CD14-positive monocyte (primary cell): ENCODE data around the gene RAB7B. TPM values are rescaled to one million over a fixed set of nuclear protein-coding genes. Genes with fewer than 3 reads are reported as not detected.

Source experiments
- DNase-seq, 3 donors: peaks; one replicate each; pipeline ENCODE4 v3.0.0-alpha.2; 2011 to 2022
- H2AFZ ChIP-seq: 2 replicates; pipeline ENCODE4 v1.6.0; 2012; ENCODE audit warnings: mild to moderate bottlenecking, low read depth, low read length, inconsistent platforms; ENCODE audit not compliant: insufficient read depth, poor library complexity, severe bottlenecking
- H3K27ac ChIP-seq, 2 donors: 1 replicate in 1 of 2; 2 replicates in 1 of 2; pipeline ENCODE4 v1.5.1; 2012 to 2013; ENCODE audit warnings: low read length in 2 of 2, control low read depth in 1 of 2, inconsistent platforms in 1 of 2, low read depth in 1 of 2, mild to moderate bottlenecking in 1 of 2
- H3K27me3 ChIP-seq, 2 donors: one replicate each; pipeline versions ENCODE4 v1.6.0 to v1.6.1; 2011 to 2013; ENCODE audit warnings: low read length in 2 of 2; ENCODE audit not compliant: control insufficient read depth in 2 of 2, insufficient read depth in 2 of 2
- H3K36me3 ChIP-seq, 2 donors: replicated peaks in 1 of 2; 1 replicate in 1 of 2; 2 replicates in 1 of 2; pipeline versions ENCODE4 v1.5.1 to v1.6.1; 2012 to 2013; ENCODE audit warnings: low read length in 2 of 2, control low read depth in 1 of 2, inconsistent platforms in 1 of 2, mild to moderate bottlenecking in 1 of 2; ENCODE audit not compliant: insufficient read depth in 2 of 2, control insufficient read depth in 1 of 2
- H3K4me1 ChIP-seq, 2 donors: 1 replicate in 1 of 2; 2 replicates in 1 of 2; pipeline versions ENCODE4 v1.5.1 to v1.6.1; 2012 to 2013; ENCODE audit warnings: low read length in 2 of 2, control low read depth in 1 of 2, inconsistent platforms in 1 of 2, mild to moderate bottlenecking in 1 of 2, moderate library complexity in 1 of 2; ENCODE audit not compliant: insufficient read depth in 2 of 2, control insufficient read depth in 1 of 2
- H3K4me2 ChIP-seq: replicated peaks from 2 replicates; pipeline ENCODE3; 2012; ENCODE audit warnings: low read length, moderate library complexity, mild to moderate bottlenecking; ENCODE audit not compliant: poor library complexity, severe bottlenecking; ENCODE audit errors: extremely low read depth
- H3K4me3 ChIP-seq, 3 experiments: fragments of 200-600 bp in 1 of 3; sonication (generic) in 1 of 3; replicated peaks in 1 of 3; 1 replicate in 2 of 3; 2 replicates in 1 of 3; pipeline ENCODE4 v1.5.1; 2011 to 2013; ENCODE audit warnings: low read length in 3 of 3, mild to moderate bottlenecking in 3 of 3, control low read depth in 2 of 3, low read depth in 2 of 3, inconsistent platforms in 1 of 3, moderate library complexity in 1 of 3
- H3K79me2 ChIP-seq: 2 replicates; pipeline ENCODE4 v1.6.0; 2012; ENCODE audit warnings: mild to moderate bottlenecking, control low read depth, inconsistent platforms, low read length, moderate library complexity; ENCODE audit not compliant: insufficient read depth
- H3K9ac ChIP-seq: 2 replicates; pipeline ENCODE4 v1.6.0; 2017; ENCODE audit warnings: low read length, mild to moderate bottlenecking; ENCODE audit not compliant: insufficient read depth, poor library complexity, severe bottlenecking
- H3K9me3 ChIP-seq, 2 donors: replicated peaks in 1 of 2; 1 replicate in 1 of 2; 2 replicates in 1 of 2; pipeline versions ENCODE4 v1.5.1 to v1.6.1; 2012 to 2013; ENCODE audit warnings: low read length in 2 of 2, control low read depth in 1 of 2; ENCODE audit not compliant: control insufficient read depth in 1 of 2, insufficient read depth in 1 of 2
- H4K20me1 ChIP-seq: 2 replicates; pipeline ENCODE4 v1.6.0; 2012; ENCODE audit warnings: mild to moderate bottlenecking, low read length, control low read depth, moderate library complexity; ENCODE audit not compliant: insufficient read depth
- H3K27ac Mint-ChIP-seq, 7 donors: one replicate each; pipeline ENCODE4 v1.8.0; 2020; ENCODE audit warnings: mild to moderate bottlenecking in 7 of 7, mixed read lengths in 7 of 7, moderate library complexity in 6 of 7, inconsistent platforms in 2 of 7
- H3K27me3 Mint-ChIP-seq, 3 donors: one replicate each; pipeline ENCODE4 v1.8.0; 2021 to 2022; ENCODE audit warnings: low read depth in 3 of 3, mild to moderate bottlenecking in 3 of 3, mixed read lengths in 3 of 3, moderate library complexity in 3 of 3, inconsistent platforms in 1 of 3
- H3K36me3 Mint-ChIP-seq, 2 donors: one replicate each; pipeline ENCODE4 v1.8.0; 2020; ENCODE audit warnings: mixed read lengths in 2 of 2, inconsistent platforms in 1 of 2, mild to moderate bottlenecking in 1 of 2
- H3K4me1 Mint-ChIP-seq: one replicate; pipeline ENCODE4 v1.8.0; 2020; ENCODE audit warnings: mild to moderate bottlenecking, mixed read lengths
- H3K4me3 Mint-ChIP-seq, 2 donors: one replicate each; pipeline ENCODE4 v1.8.0; 2020; ENCODE audit warnings: mild to moderate bottlenecking in 2 of 2, mixed read lengths in 2 of 2, moderate library complexity in 1 of 2
- H3K9me3 Mint-ChIP-seq, 7 donors: one replicate each; pipeline ENCODE4 v1.8.0; 2020 to 2022; ENCODE audit warnings: mixed read lengths in 7 of 7, mild to moderate bottlenecking in 6 of 7, moderate library complexity in 6 of 7, inconsistent platforms in 2 of 7
- CTCF ChIP-seq: fragments of 200-600 bp; IDR thresholded peaks from one replicate; pipeline ENCODE4 v1.8.0; 2022; ENCODE audit warnings: antibody characterized with exemption, mild to moderate bottlenecking
- WGBS: methylation state at CpG from one replicate; pipeline ENCODE4 v1.1.5; 2013; ENCODE audit warnings: missing lambda C conversion rate; ENCODE audit not compliant: insufficient coverage; 5-methylcytosine and 5-hydroxymethylcytosine counted together
- intact Hi-C, 2 donors: fragments of 100-400 bp; cut with micrococcal nuclease; formaldehyde crosslinking; loops; one replicate each; pipeline versions ENCODE4 v1.15.0 to v1.15.1; 2023
- polyA plus RNA-seq, 3 donors: library from polyadenylated mRNA; depleted of rRNA in 1 of 3; unstranded in 2 of 3; stranded (reverse) in 1 of 3; fragments of 300-500 nt in 2 of 3; fragments of >200 nt in 1 of 3; fragmentation: Illumina TruSeq in 2 of 3; gene quantifications; 1 replicate in 2 of 3; 2 replicates in 1 of 3; pipeline ENCODE4 v1.2.3, GENCODE V29; 2012 to 2021

Gene RAB7B
- polyA plus RNA-seq, 3 donors, result 0.41 to 0.52 (median 0.47) TPM

- Mint-ChIP-seq H3K27ac (no peak overlapping the region), H3K4me1 (peaks cover 11% of the 10 kb centered on the region), H3K4me3 (no peak overlapping the region), H3K27me3 (peaks cover 0 to 3% (median 0%) of the 10 kb centered on the region in 3 donors), H3K9me3 (no peaks in the 10 kb centered on the region), H3K36me3 (peaks cover 0 to 13% of the 10 kb centered on the region in 2 donors)
- H3K4me3 ChIP-seq, result no peak overlapping the region
- H4K20me1 ChIP-seq, result no peaks in the 10 kb centered on the region
- WGBS, result 100% methylated on average over 2 of the region's 5 CpGs
- peak overlapping the region; percentile 17 for H2AFZ ChIP-seq
- no peaks in the 10 kb centered on the region for H3K4me1 ChIP-seq
- no peak overlapping the region for H3K27ac ChIP-seq
- no peaks in the 10 kb centered on the region for H3K79me2 ChIP-seq
- intact Hi-C loops, result loop anchor here in 1 of 2 donors (10.0 kb wide), 1 partner anchor 45 kb away; no protein-coding TSS in a partner anchor
- no peaks in the 10 kb centered on the region for H3K36me3 ChIP-seq
- H3K4me2 ChIP-seq, result no peak overlapping the region
- no peak overlapping the region for H3K9ac ChIP-seq
- no peaks in the 10 kb centered on the region for H3K27me3 ChIP-seq
- H3K9me3 ChIP-seq, result no peaks in the 10 kb centered on the region
- DNase-seq, result no peak
- TF ChIP-seq CTCF, result no peak
Observed at GRCh38 chr1:205989786-205990185, 13.4 kb downstream of the RAB7B start.

- H3K4me3 Mint-ChIP-seq, result no peak overlapping the region
- H3K9ac ChIP-seq, result no peak overlapping the region
- intact Hi-C loops, result loop anchor here in 1 of 2 donors (10.0 kb wide), 1 partner anchor 46 kb away; no protein-coding TSS in a partner anchor
- H3K4me2 ChIP-seq, result no peak overlapping the region
- peaks cover 0 to 5% (median 0%) of the 10 kb centered on the region in 3 donors for H3K27me3 Mint-ChIP-seq
- no peaks in the 10 kb centered on the region for H4K20me1 ChIP-seq
- H3K36me3 Mint-ChIP-seq, result peaks cover 0 to 13% of the 10 kb centered on the region in 2 donors
- no peak overlapping the region for H3K27ac ChIP-seq
- no peaks in the 10 kb centered on the region for H3K27me3 ChIP-seq
- no peak for DNase-seq
- no peaks in the 10 kb centered on the region for H3K4me1 ChIP-seq
- no peaks in the 10 kb centered on the region for H3K79me2 ChIP-seq
- H3K9me3 Mint-ChIP-seq, result no peaks in the 10 kb centered on the region
- no peaks in the 10 kb centered on the region for H3K9me3 ChIP-seq
- no peak overlapping the region for H2AFZ ChIP-seq
- H3K27ac Mint-ChIP-seq, result no peak overlapping the region
- TF ChIP-seq CTCF, result no peak
- no peaks in the 10 kb centered on the region for H3K36me3 ChIP-seq
- 88% methylated on average over 2 of the region's 12 CpGs for WGBS
- peaks cover 19% of the 10 kb centered on the region for H3K4me1 Mint-ChIP-seq
- H3K4me3 ChIP-seq, result no peak overlapping the region
Observed at GRCh38 chr1:205988585-205988995, 14.6 kb downstream of the RAB7B start.
